KMS-11 (cell line): ENCODE measurements around the gene ABCG4.

Experiments used
- H2AFZ ChIP-seq: fragments of 200-600 bp; sonication (generic); 2 replicates; pipeline ENCODE4 v1.6.1; 2016; ENCODE audit warnings: antibody characterized with exemption, mixed run types, low read depth
- H3K27ac ChIP-seq: fragments of 200-600 bp; sonication (generic); 2 replicates; pipeline ENCODE4 v1.6.1; 2016; ENCODE audit warnings: mild to moderate bottlenecking, mixed run types
- H3K27me3 ChIP-seq: fragments of 200-600 bp; sonication (generic); 2 replicates; pipeline ENCODE4 v1.6.1; 2017; ENCODE audit warnings: mild to moderate bottlenecking, low read depth, mixed run types, moderate library complexity; ENCODE audit not compliant: insufficient read depth
- H3K36me3 ChIP-seq: fragments of 200-600 bp; sonication (generic); 2 replicates; pipeline ENCODE4 v1.6.1; 2017; ENCODE audit warnings: mild to moderate bottlenecking, mixed run types; ENCODE audit not compliant: insufficient read depth
- H3K4me1 ChIP-seq: fragments of 200-600 bp; sonication (generic); 2 replicates; pipeline ENCODE4 v1.6.1; 2016; ENCODE audit warnings: mild to moderate bottlenecking, low read depth, mixed run types; ENCODE audit not compliant: poor library complexity, severe bottlenecking
- H3K4me2 ChIP-seq: fragments of 200-600 bp; sonication (generic); 2 replicates; pipeline ENCODE4 v1.7.0; 2016; ENCODE audit warnings: mild to moderate bottlenecking, mixed run types
- H3K4me3 ChIP-seq: fragments of 200-600 bp; sonication (generic); IDR thresholded peaks from 2 replicates; pipeline ENCODE4 v1.6.1; 2017; ENCODE audit warnings: low read depth, low read length, mixed read lengths; ENCODE audit not compliant: insufficient read depth
- H3K79me2 ChIP-seq: fragments of 200-600 bp; sonication (generic); 2 replicates; pipeline ENCODE4 v1.6.1; 2016; ENCODE audit warnings: low read depth, mixed run types; ENCODE audit not compliant: insufficient read depth
- H3K9ac ChIP-seq: fragments of 200-600 bp; sonication (generic); 2 replicates; pipeline ENCODE4 v1.6.1; 2016; ENCODE audit warnings: mild to moderate bottlenecking, mixed run types
- H4K20me1 ChIP-seq: fragments of 200-600 bp; sonication (generic); 2 replicates; pipeline ENCODE4 v1.6.1; 2016; ENCODE audit warnings: mild to moderate bottlenecking, mixed run types; ENCODE audit not compliant: insufficient read depth
- TF ChIP-seq, protein P1 (sequence below): fragments of 200-600 bp; sonication (generic); conservative IDR thresholded peaks from 2 replicates; pipeline ENCODE4 v1.6.1; 2017; ENCODE audit warnings: low read depth, mild to moderate bottlenecking, antibody characterized with exemption, low read length, moderate library complexity, mixed read lengths

ABCG4 gene

DNA sequence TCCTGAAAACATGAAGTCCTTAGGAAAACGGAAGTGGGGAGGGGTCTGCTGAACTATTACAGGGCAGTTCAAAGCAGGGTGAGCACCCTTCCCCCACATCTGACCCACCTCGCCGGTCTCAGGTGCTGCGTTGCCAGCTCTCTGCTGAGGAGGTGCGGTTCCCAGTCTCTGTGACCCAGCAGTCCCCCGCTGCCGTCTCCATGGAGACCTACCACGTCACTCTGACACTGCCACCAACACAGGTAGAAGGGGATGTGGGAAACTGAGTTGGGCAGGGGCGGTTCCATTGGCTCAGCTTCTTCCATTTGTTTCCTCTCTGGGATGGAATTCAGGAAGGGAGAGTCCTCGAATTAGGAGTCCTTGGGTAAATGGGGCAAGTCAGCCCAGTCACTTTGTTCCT is 38.4 kb upstream of the ABCG4 start:
- H3K4me3 ChIP-seq, result no peak overlapping the region
- peaks cover 24% of the 10 kb centered on the region for H3K4me1 ChIP-seq
- H4K20me1 ChIP-seq, result no peaks in the 10 kb centered on the region
- TF ChIP-seq, protein P1, sequence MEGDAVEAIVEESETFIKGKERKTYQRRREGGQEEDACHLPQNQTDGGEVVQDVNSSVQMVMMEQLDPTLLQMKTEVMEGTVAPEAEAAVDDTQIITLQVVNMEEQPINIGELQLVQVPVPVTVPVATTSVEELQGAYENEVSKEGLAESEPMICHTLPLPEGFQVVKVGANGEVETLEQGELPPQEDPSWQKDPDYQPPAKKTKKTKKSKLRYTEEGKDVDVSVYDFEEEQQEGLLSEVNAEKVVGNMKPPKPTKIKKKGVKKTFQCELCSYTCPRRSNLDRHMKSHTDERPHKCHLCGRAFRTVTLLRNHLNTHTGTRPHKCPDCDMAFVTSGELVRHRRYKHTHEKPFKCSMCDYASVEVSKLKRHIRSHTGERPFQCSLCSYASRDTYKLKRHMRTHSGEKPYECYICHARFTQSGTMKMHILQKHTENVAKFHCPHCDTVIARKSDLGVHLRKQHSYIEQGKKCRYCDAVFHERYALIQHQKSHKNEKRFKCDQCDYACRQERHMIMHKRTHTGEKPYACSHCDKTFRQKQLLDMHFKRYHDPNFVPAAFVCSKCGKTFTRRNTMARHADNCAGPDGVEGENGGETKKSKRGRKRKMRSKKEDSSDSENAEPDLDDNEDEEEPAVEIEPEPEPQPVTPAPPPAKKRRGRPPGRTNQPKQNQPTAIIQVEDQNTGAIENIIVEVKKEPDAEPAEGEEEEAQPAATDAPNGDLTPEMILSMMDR, result no peak
- no peaks in the 10 kb centered on the region for H3K36me3 ChIP-seq
- H3K9ac ChIP-seq, result no peak overlapping the region
- H3K79me2 ChIP-seq, result peaks cover 16% of the 10 kb centered on the region
- no peak overlapping the region for H3K27ac ChIP-seq
- no peak overlapping the region for H2AFZ ChIP-seq
- no peak overlapping the region for H3K4me2 ChIP-seq
- no peaks in the 10 kb centered on the region for H3K27me3 ChIP-seq

DNA sequence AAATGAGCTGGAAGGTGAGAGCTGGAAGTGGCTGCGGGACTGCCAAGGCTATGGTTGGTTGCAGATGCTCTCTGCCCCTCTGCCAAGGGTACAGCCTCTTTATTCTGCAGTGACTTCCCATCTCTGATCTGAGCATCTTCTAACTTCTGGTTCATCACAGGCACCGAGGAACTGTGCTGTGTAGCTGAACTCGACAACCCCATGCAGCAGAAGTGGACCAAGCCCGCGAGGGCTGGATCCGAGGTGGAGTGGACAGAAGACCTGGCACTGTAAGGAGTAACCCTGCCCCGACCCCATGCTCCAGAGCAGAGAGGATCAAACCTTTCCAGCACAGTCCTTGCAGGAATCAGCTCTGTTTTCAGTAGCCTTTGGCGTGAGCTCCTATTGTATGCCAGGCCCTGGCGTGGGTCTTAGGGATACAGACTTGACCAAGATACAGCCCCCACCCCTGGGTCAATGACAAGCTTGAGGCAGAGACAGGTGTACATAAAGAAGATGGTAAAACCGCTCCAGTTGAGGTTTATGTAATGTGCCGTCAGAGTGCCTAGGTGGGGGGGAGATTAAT is 37.4 kb upstream of the ABCG4 start:
- TF ChIP-seq, protein P1, result no peak
- no peak overlapping the region for H3K4me3 ChIP-seq
- H2AFZ ChIP-seq, result no peak overlapping the region
- no peak overlapping the region for H3K9ac ChIP-seq
- H3K79me2 ChIP-seq, result peaks cover 16% of the 10 kb centered on the region
- peaks cover 14% of the 10 kb centered on the region for H3K4me1 ChIP-seq
- H3K4me2 ChIP-seq, result no peak overlapping the region
- H4K20me1 ChIP-seq, result no peaks in the 10 kb centered on the region
- H3K27me3 ChIP-seq, result no peaks in the 10 kb centered on the region
- no peaks in the 10 kb centered on the region for H3K36me3 ChIP-seq
- no peak overlapping the region for H3K27ac ChIP-seq

DNA sequence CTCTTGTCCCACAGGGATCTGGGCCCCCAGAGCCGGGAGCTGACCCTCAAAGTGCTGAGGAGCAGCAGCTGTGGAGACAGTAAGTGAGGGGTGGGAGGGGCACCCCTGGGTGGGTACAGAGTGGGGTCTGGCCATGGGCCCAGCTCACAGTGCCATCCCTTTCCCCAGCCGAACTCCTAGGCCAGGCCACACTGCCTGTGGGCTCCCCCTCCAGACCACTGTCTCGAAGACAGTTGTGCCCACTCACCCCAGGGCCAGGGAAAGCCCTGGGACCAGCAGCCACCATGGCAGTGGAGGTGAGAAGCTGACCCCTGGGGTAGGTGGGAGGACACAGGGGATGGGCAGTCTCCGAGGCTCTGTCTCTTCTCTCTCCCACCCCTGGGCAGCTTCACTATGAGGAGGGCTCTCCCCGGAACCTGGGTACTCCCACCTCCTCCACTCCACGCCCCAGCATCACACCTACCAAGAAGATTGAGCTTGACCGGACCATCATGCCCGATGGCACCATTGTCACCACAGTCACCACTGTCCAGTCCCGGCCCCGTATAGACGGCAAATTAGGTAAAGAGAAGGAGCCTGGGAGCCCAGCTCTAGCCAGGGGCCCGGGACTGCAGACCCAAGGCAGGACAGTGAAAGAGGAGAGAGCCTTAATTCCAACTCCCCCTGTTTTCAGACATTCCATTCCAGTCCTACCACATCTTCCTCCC is 36.4 kb upstream of the ABCG4 start:
- Histone ChIP-seq H3K27me3 (no peaks in the 10 kb centered on the region), H3K36me3 (no peaks in the 10 kb centered on the region), H3K4me2 (no peak overlapping the region), H3K4me3 (no peak overlapping the region), H3K79me2 (peaks cover 16% of the 10 kb centered on the region), H3K27ac (no peak overlapping the region), H3K9ac (no peak overlapping the region), H3K4me1 (peaks cover 10% of the 10 kb centered on the region), H2AFZ (no peak overlapping the region), H4K20me1 (no peaks in the 10 kb centered on the region)
- TF ChIP-seq, protein P1, result no peak

DNA sequence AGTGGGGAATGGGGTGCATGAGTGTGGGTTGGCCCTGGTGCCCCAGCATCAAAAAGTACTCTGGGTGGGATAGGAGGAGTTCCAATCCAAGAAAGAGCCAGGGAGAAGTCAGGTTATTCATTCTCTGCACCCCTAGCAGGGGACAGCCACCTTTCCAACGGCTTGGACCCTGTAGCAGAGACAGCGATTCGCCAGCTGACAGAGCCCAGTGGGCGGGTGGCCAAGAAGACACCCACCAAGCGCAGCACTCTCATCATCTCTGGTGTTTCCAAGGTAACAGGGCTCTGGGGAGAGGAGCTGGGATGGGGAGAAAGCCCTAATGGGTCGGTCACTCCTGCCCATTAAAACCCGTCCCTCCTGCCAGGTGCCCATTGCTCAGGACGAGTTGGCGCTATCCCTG is 35.1 kb upstream of the ABCG4 start:
- Histone ChIP-seq H3K9ac (no peak overlapping the region), H2AFZ (no peak overlapping the region), H3K79me2 (peaks cover 9% of the 10 kb centered on the region; the same call in 1 of the 2 replicates), H3K27me3 (no peaks in the 10 kb centered on the region), H3K4me3 (no peak overlapping the region), H4K20me1 (no peaks in the 10 kb centered on the region), H3K4me2 (no peak overlapping the region), H3K36me3 (no peaks in the 10 kb centered on the region), H3K27ac (no peak overlapping the region), H3K4me1 (peaks cover 6% of the 10 kb centered on the region)
- TF ChIP-seq, protein P1, result no peak
